ENCODE data around the gene WARS2.

The WARS2 gene

GRCh38 chr1:119112791-119113190 is 27.7 kb downstream of the WARS2 start:
- no peak for TF ChIP-seq TAF1 (IDR thresholded peaks at IDR 0.05; ENCODE audit: borderline replicate concordance, insufficient read depth, low read length)
- TF ChIP-seq POLR2AphosphoS5 (IDR thresholded peaks at IDR 0.05; ENCODE audit: low read depth, low read length) = no peak
- no peak for TF ChIP-seq REST (IDR thresholded peaks at IDR 0.05; ENCODE audit: insufficient read depth in 1 of 2, low read depth in 2 of 2, low read length in 2 of 2)
- no peak for TF ChIP-seq SIN3A (IDR thresholded peaks at IDR 0.05; ENCODE audit: borderline replicate concordance, insufficient read depth, low read length)
- no peak for TF ChIP-seq FOXP2 (optimal IDR thresholded peaks at IDR 0.05; ENCODE audit: borderline replicate concordance, extremely low read depth, extremely low read length, insufficient read depth)

GRCh38 chr1:119112244-119112643 is 28.2 kb downstream of the WARS2 start:
- no peak for TF ChIP-seq TAF1 (IDR thresholded peaks at IDR 0.05; ENCODE audit: borderline replicate concordance, insufficient read depth, low read length)
- no peak for TF ChIP-seq POLR2AphosphoS5 (IDR thresholded peaks at IDR 0.05; ENCODE audit: low read depth, low read length)
- no peak for TF ChIP-seq REST (IDR thresholded peaks at IDR 0.05; ENCODE audit: insufficient read depth in 1 of 2, low read depth in 2 of 2, low read length in 2 of 2)
- TF ChIP-seq FOXP2 (optimal IDR thresholded peaks at IDR 0.05; ENCODE audit: borderline replicate concordance, extremely low read depth, extremely low read length, insufficient read depth) = no peak
- TF ChIP-seq SIN3A (IDR thresholded peaks at IDR 0.05; ENCODE audit: borderline replicate concordance, insufficient read depth, low read length) = no peak

DNA sequence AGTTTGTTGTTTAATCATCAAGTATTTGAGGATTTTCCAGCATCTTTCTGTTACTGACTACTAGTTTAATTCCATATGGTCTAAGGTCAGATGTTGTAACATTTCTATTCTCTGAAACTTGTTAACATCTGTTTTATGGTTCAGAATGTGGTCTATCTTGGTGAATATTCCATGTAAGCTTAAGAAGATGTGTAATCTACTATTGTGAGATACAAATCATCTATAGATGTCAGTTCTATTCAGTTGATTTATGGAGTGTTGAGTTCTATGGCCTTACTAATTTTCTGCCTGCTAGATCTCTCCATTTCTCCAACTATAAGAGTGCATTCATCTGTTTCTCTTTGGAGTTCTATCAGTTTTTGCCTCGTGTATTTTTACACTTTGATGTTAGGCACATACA is 31.5 kb downstream of the WARS2 start:
- TF ChIP-seq REST (IDR thresholded peaks at IDR 0.05; ENCODE audit: insufficient read depth in 1 of 2, low read depth in 2 of 2, low read length in 2 of 2) (no peak), SIN3A (IDR thresholded peaks at IDR 0.05; ENCODE audit: borderline replicate concordance, insufficient read depth, low read length) (no peak), TAF1 (IDR thresholded peaks at IDR 0.05; ENCODE audit: borderline replicate concordance, insufficient read depth, low read length) (no peak), POLR2AphosphoS5 (IDR thresholded peaks at IDR 0.05; ENCODE audit: low read depth, low read length) (no peak), FOXP2 (optimal IDR thresholded peaks at IDR 0.05; ENCODE audit: borderline replicate concordance, extremely low read depth, extremely low read length, insufficient read depth) (no peak)

GRCh38 chr1:119103764-119104163 is 36.7 kb downstream of the WARS2 start:
- no peak for TF ChIP-seq TAF1 (IDR thresholded peaks at IDR 0.05; ENCODE audit: borderline replicate concordance, insufficient read depth, low read length)
- no peak for TF ChIP-seq FOXP2 (optimal IDR thresholded peaks at IDR 0.05; ENCODE audit: borderline replicate concordance, extremely low read depth, extremely low read length, insufficient read depth)
- no peak for TF ChIP-seq SIN3A (IDR thresholded peaks at IDR 0.05; ENCODE audit: borderline replicate concordance, insufficient read depth, low read length)
- TF ChIP-seq POLR2AphosphoS5 (IDR thresholded peaks at IDR 0.05; ENCODE audit: low read depth, low read length) = no peak
- no peak for TF ChIP-seq REST (IDR thresholded peaks at IDR 0.05; ENCODE audit: insufficient read depth in 1 of 2, low read depth in 2 of 2, low read length in 2 of 2)

DNA sequence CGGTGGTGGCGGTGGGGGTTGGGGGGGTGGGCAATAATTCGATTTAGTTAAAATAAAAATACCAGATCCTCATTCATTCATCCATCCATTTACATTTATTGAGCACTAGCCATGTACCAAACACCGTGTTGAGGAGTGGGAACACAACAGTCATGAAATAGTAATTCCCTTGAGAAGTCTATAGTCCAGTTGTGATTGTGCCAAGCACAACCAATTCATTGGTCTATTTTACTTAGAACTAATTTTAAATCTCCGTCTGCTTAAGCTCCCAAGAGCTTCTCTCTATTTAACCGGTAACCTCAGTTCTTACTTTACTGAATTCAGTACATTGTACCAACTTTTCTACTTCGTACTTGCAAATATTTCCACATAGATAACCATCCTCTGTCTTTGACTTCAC is 38.4 kb downstream of the WARS2 start:
- no peak for TF ChIP-seq TAF1 (IDR thresholded peaks at IDR 0.05; ENCODE audit: borderline replicate concordance, insufficient read depth, low read length)
- TF ChIP-seq SIN3A (IDR thresholded peaks at IDR 0.05; ENCODE audit: borderline replicate concordance, insufficient read depth, low read length) = no peak
- no peak for TF ChIP-seq POLR2AphosphoS5 (IDR thresholded peaks at IDR 0.05; ENCODE audit: low read depth, low read length)
- TF ChIP-seq REST (IDR thresholded peaks at IDR 0.05; ENCODE audit: insufficient read depth in 1 of 2, low read depth in 2 of 2, low read length in 2 of 2) = no peak
- TF ChIP-seq FOXP2 (optimal IDR thresholded peaks at IDR 0.05; ENCODE audit: borderline replicate concordance, extremely low read depth, extremely low read length, insufficient read depth) = no peak
